GM20431 (cell line): ENCODE measurements around the gene SFTPA1.
"Not testable (repeated sequence)": the region's sequence is repeated elsewhere in the genome, so short reads cannot be mapped to it uniquely, and the experiment has no call there.

Source experiments
- in situ Hi-C: fragments of 300-500 bp; cut with MseI, MboI; formaldehyde crosslinking; loops from one replicate; pipeline ENCODE4 v1.15.0; 2020; ENCODE audit warnings: low sequenced_read_pairs; ENCODE audit not compliant: unreplicated experiment

Gene SFTPA1

DNA sequence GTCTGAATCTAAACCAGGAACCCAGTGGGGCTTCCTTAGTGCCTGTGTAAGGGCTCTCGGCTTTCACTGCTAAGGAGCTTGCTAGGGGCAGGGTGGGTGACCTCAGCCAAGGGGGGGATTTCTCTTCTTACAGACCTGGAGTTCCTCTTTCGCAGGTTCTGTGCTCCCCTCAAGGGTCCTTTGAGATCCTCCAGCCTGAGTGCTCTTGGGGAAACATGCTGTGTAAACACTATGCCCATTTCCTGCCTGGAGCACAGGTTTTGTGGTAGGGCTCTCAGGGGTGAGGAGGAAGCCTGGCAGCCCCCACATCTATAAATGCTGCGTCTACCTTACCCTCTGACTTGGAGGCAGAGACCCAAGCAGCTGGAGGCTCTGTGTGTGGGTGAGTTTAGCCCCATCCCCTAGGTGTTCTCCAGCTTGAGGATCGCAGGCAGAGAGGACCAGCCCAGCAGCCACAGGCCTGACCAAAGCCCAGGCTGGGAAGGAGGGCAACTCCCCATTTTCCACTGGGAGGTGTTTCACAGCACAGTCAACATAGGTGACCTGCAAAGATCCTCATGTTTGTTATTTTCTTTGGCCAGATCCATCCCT is at the start of gene SFTPA1:
Gene SFTPA1, plus strand, starts transcription at position 339 of the 591 bp plus-strand sequence. CDS start 887 bp downstream, outside the sequence.
- in situ Hi-C loops = no loop called here

- in situ Hi-C loops = no loop called here
Observed at GRCh38 chr10:79561257-79561656, 49.5 kb upstream of the SFTPA1 start.

DNA sequence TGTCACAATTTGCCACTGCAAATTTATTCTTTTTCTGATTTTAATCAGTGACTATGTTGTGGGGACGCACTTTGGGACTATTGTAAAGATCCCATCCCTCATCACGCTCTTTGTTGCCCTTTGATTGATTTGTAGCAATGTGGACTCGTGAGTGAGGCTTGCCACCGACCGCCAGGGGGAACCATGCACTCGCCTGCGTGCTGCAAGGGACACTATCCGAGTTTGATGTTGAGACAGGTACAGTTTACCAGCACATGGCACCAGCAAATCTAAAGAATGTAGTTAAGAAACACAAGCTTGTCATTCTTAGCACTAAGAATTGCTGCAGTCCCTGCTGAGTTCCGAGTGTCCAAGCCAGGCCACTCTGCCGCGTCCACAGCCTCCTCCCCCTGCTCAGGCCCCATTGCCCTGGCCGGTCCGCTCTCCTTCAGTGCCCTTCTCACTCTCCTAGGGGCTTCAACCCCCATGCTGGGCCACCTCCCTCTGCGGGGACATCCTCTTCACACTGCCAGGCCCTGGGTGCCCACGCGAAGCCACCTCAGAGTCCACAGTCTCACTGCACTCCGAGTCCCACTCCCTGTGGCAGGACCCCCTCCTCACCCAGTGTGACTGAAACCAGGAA is 48.5 kb upstream of the SFTPA1 start:
- in situ Hi-C loops = no loop called here

DNA sequence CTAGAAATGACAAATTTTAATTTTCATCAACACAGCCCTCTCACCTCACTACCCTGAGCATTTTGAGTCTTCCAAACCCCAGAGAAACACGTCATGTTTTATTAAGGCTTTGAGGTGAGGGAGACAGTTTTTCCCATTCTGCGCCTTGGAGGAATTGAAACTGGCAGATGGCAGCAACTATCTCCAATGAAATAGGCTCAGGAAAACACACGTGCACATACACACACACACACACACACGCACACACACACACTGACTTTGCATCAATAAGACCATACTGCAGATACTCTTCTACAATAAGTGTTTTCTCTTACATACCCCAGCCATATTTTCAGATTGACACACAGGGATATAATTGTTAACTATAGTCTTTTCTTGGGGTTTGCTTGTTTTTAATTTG is 47.3 kb upstream of the SFTPA1 start:
- in situ Hi-C loops = no loop called here

GRCh38 chr10:79570624-79571023 is 40.1 kb upstream of the SFTPA1 start:
- in situ Hi-C loops = not testable (repeated sequence)

DNA sequence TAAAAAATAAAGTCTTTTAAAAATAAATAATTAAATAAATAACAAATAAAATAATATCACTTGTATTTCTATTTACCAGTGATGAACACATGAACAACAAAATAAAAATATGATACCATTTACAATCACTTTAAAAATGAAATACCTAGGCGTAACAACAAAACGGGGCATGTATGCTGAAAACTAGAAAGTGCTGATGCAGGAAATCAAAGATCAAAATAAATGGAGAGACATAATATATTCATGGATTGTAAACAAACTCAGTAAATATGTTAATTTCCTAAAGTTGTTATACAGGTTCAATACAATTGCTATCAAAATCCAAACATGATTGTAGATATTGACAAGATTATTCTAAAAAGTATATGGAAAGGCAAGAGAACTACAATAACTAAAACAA is 31.4 kb upstream of the SFTPA1 start:
- in situ Hi-C loops = no loop called here

GRCh38 chr10:79581044-79581443 is 29.7 kb upstream of the SFTPA1 start:
- in situ Hi-C loops = no loop called here

DNA sequence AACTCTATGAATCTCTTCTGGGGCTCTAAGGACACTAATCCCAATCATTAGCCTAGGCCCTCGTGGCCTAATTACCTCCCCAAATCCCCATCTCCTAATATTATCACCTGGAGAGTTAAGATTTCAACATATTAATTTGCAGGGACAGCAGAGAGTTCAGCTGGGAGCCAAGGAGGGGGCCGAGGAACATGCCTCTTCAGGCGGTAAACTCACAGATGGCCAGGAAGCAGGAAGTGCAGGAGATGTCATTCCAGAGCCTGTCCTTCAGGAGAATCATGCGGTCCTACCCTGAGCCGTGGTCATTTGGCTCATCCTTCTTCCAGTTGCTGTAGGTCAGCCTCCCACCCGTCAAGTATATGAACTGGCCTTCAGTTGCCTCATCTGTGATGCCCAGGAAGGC is 28.6 kb upstream of the SFTPA1 start:
- in situ Hi-C loops = no loop called here

- in situ Hi-C loops = not testable (repeated sequence)
Observed at GRCh38 chr10:79582954-79583353, 27.8 kb upstream of the SFTPA1 start.

GRCh38 chr10:79583488-79584024 is 27.2 kb upstream of the SFTPA1 start:
- in situ Hi-C loops = no loop called here

- in situ Hi-C loops = no loop called here
Observed at GRCh38 chr10:79585870-79586527, 24.7 kb upstream of the SFTPA1 start.

- in situ Hi-C loops = no loop called here
Observed at GRCh38 chr10:79586933-79587332, 23.8 kb upstream of the SFTPA1 start.

DNA sequence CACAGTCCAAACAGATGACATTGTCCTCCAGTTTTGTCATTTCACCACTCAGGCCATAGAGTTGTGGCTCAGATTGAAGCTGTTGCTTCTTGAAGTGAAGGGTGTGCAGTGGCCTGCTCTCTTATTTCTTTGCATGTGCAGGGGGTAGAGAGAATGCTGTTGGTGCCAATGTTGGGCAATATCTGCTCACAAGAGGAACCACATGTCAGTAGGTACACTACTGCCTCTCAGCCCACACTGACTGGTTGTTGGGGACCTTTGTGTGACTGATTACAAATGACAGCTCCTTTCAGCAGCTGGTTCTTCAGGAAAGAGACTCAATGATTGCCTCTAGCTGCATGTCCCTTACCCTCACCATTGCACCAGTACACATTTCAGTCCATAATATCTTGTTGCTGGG is 21.9 kb upstream of the SFTPA1 start:
- in situ Hi-C loops = no loop called here

- in situ Hi-C loops = no loop called here
Observed at GRCh38 chr10:79593377-79593776, 17.4 kb upstream of the SFTPA1 start.

DNA sequence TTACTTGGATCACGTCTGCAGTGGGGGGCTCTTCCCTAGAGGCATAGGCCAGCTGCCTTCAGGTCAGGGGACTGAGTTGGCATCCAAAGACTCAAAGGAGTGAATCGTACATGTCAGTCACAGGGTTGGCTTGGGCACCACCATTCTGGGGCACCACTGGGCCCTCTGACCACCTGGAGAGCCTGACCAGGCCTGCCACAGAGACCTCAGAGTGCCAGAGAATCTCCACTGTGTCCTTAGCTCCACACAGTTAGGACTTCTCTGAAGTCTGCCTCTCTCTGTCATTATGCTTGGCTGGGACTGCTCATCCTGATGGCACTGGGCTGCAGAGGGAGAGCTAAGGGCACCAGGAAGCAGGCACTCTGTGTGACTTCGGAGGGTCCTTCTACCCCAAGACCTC is 16.2 kb upstream of the SFTPA1 start:
- in situ Hi-C loops = not testable (repeated sequence)

- in situ Hi-C loops = no loop called here
Observed at GRCh38 chr10:79595510-79595909, 15.2 kb upstream of the SFTPA1 start.

- in situ Hi-C loops = not testable (repeated sequence)
Observed at GRCh38 chr10:79599644-79600043, 11.1 kb upstream of the SFTPA1 start.

GRCh38 chr10:79601939-79602338 is 8.8 kb upstream of the SFTPA1 start:
- in situ Hi-C loops = no loop called here

GRCh38 chr10:79602953-79603352 is 7.8 kb upstream of the SFTPA1 start:
- in situ Hi-C loops = no loop called here

DNA sequence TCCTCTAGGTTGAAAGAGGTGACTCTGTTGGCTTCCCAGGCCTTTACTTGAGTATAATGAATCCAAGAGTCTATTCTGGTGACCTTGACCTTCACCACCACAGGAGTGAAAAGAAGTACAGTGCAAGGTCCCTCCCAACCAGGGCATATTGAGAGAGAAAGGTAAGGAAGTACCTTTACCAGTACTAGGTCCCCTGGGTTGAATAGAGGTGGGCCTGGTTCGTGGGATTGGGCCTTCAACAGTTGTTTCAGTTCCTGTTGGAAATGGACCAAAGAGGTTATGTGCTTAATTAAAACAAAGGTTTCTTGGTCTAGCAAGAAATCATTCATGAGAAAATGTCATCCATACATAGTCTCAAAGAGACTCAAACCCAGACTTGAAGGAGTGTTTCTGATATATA is 6.4 kb upstream of the SFTPA1 start:
- in situ Hi-C loops = no loop called here

DNA sequence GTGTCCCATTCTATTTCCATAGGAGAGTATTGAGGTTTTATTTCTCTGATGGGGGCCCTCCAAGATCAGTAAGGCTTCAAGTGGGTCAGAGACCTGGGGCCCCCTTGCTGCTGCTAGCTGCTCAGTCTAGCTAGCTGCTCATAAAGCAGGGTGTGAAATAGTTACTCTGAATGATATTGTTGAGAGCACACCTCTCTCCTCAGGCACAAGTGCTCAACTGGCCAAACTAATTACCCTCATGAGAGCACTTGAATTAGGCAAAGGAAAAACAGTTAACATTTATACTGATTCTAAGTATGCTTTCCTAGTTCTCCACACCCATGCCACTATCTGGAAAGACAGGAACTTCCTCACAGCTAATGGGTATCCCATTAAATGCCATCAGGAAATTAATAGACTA is 5.4 kb upstream of the SFTPA1 start:
- in situ Hi-C loops = no loop called here
